Raji (cell line): ENCODE measurements around the gene TACC3.

ENCODE experiments used
- POLR2A ChIP-seq: IDR thresholded peaks from 2 replicates; pipeline ENCODE4 v1.6.1; 2011; ENCODE audit warnings: low read depth, low read length, control low read depth; ENCODE audit not compliant: insufficient read depth

Gene TACC3

GRCh38 chr4:1778642-1779392 is 57.5 kb downstream of the TACC3 start:
- no peak for TF ChIP-seq POLR2A

- TF ChIP-seq POLR2A = no peak
Measured at GRCh38 chr4:1779588-1780382, 58.5 kb downstream of the TACC3 start.

- no peak for TF ChIP-seq POLR2A
Measured at GRCh38 chr4:1780435-1780834, 59.1 kb downstream of the TACC3 start.

DNA sequence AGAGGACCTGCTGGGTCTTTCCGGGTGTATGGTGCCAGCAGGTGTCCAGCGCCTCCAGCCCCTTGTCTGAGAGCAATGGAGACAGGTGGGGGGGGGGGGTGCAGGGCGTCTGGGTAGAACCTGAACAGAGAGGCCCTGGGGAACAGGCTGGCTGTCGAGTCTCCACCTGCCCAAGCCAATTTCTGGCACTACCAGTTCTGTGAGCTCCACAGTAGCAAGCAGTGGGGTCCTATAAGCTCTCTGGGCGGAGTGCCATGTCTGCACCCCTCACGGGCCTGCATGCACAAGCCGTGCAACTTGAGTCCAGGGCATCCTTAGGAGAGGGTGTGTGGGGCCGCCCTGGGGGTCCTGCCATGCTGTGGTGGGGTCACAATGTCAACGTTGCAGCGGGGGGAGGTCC is 61.7 kb downstream of the TACC3 start:
- no peak for TF ChIP-seq POLR2A

DNA sequence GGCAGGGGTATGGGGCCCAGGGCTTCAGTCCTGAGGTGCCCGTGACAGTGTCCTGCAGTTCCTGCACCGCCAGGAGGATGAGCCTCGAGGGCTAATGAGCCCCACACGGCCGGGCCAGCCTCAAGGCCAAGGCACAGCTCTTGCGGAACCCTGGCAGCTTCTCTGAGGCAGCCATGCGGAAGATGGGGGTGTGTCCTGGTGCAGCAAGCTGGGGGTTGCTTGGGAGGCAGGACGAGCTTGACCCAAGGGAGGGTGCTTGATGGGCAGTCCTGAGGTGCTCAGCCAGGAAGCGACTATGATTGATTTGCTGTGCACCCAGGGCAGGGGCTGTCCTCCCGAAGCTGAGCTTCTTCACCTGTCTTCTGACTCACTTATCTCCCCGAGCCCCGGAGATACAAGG is 62.6 kb downstream of the TACC3 start:
- TF ChIP-seq POLR2A = no peak

DNA sequence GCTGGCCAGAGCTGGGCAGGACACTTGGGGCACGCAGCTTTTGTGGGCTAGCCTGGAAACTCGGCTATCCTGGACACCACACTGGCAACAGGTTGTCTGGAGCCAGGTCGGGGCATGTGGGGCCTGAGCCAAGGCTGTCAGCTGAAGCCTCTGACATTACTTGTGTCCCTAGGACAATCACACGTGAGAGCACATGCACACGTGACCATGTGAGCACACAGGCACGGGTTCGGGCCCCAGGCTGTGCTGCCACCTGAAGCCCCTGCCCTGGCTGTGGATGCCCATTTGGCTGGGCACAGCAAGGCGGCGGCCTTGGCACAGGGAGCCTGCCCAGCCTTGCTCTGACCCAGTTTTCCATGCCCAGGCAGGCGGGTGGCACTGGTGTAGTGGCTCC is 63.1 kb downstream of the TACC3 start:
- TF ChIP-seq POLR2A = no peak

DNA sequence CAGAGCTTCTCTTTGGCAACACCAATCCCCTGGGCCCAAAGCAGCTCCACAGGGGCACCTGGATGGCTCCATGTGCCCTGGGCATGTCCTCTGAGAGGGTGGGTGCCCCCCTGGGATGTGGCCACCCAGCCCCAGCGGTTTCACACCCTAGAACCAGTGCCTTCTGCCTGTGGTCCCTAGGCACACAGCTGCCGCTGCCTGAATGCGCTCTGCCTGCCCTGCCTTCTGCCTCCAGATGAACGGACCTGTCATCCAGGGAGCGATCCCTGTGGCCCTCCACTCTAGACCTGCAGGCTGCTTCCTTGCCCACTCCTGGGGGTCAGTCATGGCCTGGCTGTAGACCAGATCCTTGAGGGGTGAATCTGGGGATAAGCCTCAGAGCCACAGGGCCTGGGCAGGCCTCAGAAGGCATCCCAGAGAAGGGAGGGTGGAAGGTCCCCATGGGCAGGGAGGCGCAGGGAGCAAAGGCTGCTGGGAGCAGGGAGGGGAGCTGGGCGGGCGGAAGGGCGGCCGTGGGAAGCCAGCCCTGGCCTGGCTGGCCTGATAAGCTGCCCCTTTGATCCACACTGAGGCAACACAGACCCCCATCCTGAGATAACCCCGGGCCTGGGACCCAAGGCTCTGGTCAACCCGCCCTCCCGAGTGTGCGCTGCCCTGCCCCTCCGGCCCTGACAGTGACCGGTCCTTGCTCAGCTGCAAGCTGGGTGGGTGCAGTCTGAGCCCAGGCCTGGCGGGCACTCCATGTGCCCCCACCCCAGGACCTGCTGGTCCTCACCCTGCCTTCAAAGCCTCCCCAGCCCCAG is 63.7 kb downstream of the TACC3 start:
- TF ChIP-seq POLR2A = no peak

- no peak for TF ChIP-seq POLR2A
Measured at GRCh38 chr4:1785592-1785991, 64.3 kb downstream of the TACC3 start.

DNA sequence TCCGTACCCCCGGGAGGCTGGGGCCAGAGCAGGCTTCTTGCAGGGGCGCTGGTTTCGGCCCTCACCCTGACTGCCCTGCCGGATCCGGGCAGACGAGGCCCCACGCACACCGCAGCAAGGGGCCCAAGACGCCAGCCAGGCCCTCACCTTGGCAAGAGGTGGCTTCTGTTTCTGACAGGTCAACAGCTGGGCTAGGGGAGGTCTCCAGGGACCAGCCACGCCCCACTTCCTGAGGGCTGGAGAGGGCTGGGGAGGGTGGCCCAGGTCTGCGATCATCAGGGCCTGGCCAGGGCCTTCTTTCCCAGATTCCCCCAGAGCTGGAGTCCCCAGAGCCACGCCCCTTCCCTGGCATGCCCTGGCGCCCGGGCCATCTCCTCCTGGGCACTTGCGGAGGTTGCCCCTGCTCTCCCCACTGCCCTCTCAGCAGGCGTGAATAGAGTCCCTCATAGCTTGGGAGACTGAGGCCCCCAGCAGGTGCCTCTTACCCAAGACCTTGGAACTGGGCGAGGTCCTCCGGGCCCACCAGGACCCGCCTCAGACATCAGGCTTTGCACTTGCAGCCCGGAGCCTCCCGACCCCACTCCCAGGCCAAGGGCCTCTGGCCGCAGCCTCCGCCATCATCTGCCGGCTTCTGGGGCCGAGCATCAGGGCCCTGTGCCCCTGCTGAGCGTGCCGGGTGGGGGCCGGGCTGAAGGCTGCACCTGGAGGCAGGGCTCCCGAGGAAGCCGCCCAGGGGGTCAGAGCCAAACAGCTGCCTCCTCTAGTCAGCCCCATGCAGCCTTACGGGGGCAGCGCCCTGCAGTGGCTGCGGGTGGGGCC is 65.4 kb downstream of the TACC3 start:
- no peak for TF ChIP-seq POLR2A

GRCh38 chr4:1787411-1788077 is 66.2 kb downstream of the TACC3 start:
- no peak for TF ChIP-seq POLR2A

DNA sequence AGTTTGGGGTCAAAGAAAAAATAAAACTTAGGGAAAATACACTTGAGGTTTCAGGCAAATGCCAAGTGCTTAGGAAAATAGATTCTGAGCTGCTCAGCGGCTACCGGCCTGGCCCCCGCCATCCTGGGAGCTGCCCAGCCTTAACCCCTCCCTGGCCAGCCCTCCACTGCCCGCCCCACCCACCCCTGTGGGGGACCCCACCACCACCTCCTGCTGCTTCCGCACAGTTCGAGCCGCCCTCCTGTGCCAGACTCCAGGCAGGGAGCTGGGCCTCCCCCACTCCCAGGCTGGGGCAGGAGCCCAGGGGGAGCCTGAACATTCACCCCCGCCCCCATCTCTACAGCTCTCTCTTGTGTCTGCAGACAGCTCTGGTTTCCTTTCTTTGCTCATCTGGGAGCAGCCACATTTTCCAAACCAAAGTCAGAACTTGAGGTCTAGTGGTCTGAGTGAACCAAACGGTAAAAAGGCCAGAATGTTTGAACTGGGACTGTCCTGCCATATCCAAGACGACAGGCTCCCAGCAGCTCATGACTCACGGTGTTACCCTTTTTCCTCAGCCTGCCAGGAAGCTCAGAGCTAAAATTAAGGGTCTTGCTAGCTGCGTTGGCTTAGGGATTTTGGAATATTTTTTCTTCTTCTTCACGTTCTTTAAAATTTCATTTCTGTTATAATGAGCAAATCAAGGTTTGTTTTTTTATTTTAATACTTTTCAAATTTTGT is 67.1 kb downstream of the TACC3 start:
- no peak for TF ChIP-seq POLR2A

DNA sequence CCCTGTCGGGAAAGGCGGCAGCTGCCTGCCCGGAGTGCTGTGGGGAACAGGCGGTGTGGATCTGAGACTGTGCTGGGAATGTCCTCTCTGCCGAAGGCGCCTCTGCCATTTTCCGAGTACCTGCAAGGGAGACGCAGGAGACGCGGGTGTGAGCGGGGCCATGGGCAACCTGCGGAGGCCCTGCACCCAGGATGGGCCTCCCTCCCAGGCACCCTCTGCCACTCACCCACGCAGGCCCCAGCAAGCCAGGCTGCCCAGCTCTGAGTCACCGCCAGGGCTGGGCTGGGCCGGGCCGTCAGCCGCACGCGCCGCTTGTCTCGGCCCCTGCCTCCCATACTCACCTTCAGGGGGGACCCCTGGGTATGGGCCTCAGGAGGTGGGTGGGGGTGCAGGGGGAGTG is 68.2 kb downstream of the TACC3 start:
- TF ChIP-seq POLR2A = no peak

- no peak for TF ChIP-seq POLR2A
Measured at GRCh38 chr4:1790005-1790404, 68.7 kb downstream of the TACC3 start.
